Glomerular endothelial cell (primary cell): ENCODE results near the gene METTL25B. TPM values are rescaled to one million over a fixed set of nuclear protein-coding genes. Genes with fewer than 3 reads are reported as not detected.

Experiments
- DNase-seq: peaks from one replicate; pipeline ENCODE4 v3.0.0-alpha.2; 2011; ENCODE audit warnings: low read depth, low spot score; ENCODE audit errors: extremely low read depth
- total RNA-seq: library from RNA; depleted of rRNA; stranded (reverse); fragments of >200 nt; gene quantifications from 2 replicates; pipeline ENCODE4 v1.2.3, GENCODE V29; 2015

Gene METTL25B
- total RNA-seq, 1 donor from 2014 or later, result 9.5 TPM

DNA sequence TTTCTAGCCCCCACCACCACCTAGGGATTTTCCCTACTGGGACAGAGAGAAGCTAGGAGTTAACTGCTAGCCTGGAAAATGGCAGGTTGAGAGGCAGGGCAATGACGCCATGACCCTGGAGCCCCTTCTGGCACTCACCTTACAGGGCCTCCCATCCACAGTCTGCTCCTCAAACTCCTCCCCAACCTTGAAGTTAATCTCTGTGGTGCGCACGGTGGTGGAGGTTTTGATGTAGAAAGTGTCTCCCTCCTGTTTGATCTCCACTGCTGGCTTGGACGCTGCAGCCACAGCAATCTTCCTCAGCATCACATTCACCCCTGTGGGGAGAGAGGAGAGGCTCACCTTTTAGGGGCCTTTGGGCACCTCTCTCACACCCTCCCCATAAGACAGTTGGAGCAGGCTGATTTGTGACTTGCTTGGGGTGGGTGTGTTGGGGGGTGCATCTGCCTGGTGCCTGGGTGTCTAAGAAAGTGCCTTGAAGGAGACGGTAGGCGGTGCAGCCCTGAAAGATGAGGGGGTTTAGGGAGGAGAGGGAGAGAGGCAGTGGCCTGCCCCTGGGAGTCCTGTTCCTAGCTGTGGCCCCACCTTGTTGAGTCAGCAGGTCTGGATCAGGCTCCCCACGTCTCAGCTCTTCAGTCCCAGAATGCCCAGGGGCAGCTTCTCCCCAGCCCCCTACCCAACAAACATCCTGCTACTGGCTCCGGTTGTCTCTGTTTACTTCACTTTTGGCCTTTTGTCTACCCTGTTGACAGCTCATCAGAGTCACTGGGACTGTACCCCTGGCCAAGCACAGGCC lies 27.3 kb upstream of the METTL25B start:
- DNase-seq, result no peak

DNA sequence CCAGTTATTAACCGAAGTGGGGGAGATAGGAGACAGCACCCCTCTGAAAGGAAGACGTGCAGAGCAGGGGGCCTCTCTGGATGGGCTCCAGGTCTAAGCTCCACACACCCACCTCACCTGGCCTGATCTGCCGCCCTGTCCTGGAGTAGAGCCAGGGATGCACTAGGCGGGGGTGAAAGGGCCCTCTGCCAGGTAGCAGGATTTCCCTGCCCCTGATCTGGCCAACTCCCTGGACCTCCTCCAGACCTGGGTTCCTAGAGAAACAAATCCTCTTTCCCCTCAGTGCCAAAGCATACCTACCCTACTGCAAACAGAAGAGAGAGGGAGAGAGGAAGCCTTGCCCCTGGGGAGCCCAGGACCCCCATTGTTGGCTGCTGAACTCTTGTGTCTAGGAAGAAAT lies 24.9 kb upstream of the METTL25B start:
- DNase-seq, result no peak

DNA sequence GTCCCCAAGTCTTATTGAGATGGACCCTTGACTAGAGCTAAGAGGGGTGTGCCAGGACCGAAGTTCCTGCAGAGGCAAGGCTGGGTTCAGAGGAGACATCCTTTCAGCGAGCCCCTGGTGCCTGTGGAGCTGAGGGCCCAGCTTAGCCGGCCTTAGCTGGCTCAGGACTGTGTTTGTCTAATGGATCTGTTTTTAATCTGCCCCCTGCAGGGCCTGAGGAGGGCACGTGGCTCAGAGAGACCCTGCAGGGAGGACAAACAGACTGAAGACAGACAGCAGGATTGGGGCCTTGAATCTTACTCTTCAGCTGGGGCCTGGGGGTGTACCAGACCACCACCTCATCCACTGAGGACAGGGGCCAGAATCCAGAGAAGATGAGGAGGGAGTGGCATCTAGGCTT lies 24.5 kb upstream of the METTL25B start:
- no peak for DNase-seq

DNA sequence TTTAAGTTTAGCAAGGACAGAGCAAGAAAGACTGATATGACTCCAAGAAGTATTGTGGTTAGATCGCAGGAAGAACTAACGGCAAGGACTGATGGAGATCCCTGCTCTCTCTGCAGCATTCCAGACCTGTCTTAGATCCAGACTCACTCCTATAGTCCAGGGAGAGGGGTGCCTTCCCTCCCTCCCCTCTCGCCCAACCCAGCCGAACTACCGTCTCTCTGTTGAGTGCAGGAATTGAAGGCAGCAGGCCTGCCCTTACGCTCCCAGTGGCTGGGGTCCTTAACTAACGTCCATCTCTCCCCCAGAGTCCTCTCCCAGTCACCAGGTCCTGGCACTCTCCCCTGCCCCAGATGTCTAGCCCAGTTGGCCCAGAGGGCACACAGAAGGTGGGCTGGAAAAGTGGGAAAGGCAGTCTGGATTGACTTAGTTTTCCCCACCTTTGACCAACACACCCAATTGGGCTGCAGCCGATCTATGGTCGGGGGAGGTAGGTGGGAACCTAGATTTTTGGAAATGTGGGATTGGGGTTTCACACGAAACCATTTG lies 24.0 kb upstream of the METTL25B start:
- no peak for DNase-seq

DNA sequence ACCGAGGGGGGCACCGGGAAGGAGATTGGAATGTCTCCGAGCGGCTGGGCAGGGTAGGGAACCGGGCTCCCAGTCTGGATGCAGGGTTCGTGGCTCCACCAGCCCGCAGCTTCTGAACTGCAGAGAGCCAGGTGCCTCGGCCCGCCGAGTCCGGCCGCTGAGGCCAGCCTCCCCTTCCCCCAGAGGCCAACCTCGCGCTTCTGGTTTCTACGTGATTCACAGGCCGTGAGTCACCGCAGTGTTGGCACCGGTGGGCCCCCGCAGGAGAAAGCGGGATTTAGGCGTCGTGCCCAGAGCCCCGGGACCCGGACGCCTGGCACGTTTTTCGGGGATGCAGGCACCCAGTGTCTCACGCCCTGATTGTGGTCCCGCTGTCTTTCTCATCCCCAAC lies 23.3 kb upstream of the METTL25B start:
- no peak for DNase-seq

DNA sequence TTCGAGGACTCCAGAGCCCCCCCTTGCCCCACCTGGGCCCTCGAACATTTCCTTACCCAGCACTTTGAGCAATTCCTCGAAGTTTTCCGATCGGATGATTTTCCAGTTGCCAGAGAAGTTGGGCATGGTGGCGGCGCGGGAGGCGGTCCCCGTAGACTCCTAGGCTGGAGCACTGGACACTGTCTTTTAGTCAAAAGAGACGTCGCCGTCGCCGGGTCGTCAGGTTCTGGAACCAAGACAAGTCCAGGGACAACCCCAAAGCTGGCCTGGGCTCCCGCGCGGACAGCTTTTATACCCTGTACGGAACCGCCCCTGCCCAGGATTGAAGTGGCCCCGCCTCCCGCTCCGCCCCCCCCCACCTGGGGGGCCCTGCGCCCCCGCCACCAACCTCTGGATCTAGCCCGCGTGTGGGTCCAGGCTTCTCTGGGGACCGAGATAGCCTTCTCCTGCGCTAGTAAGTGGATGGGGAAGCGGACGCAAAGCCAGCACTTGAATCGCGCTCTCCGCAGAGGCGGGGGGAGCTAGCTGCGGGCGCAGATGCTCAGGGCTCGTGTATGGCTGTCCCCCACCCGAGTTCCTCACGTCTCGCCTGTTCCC lies 22.9 kb upstream of the METTL25B start, which contains the start of gene CRABP2:
Gene CRABP2, minus strand, starts transcription at position 263 of the 597 bp plus-strand sequence. Its CDS starts 137 bp downstream, at position 126.
- DNase-seq, result no peak

DNA sequence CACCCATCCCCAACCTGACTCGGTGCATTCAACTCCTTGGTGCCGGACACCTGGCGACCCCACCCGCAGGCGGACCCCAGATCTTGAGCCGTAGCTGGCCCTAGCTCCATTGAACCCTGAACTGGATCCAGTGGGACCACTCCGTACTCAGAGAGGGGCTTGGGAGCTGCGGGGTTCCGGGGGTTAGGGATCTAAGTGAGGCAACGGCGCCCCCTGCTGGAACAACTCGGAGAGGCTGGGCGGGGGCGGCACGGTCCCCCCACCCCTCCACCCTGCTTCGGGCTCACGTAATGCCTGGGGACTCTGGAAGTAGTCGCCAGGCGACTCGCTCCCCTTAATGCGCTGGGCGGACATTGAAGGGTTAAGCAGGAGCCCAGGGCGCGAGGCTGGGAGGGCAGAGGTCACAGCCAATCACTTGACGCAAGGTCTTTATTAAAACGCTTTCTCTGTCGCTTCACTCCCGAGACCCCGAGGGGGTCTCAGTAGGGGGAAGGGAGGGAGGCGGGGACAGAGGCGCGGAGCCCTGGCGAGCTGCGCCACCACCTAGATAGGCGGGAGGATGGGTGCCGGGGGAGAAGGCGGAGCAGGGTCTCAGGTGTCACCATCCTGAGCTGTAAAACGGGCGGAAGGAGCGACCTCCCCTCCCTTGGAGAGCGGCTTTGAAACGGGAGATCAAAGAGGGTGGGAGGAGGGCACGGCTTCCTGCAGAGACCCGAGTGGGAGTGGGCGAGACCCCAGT lies 22.2 kb upstream of the METTL25B start:
- DNase-seq, result no peak

DNA sequence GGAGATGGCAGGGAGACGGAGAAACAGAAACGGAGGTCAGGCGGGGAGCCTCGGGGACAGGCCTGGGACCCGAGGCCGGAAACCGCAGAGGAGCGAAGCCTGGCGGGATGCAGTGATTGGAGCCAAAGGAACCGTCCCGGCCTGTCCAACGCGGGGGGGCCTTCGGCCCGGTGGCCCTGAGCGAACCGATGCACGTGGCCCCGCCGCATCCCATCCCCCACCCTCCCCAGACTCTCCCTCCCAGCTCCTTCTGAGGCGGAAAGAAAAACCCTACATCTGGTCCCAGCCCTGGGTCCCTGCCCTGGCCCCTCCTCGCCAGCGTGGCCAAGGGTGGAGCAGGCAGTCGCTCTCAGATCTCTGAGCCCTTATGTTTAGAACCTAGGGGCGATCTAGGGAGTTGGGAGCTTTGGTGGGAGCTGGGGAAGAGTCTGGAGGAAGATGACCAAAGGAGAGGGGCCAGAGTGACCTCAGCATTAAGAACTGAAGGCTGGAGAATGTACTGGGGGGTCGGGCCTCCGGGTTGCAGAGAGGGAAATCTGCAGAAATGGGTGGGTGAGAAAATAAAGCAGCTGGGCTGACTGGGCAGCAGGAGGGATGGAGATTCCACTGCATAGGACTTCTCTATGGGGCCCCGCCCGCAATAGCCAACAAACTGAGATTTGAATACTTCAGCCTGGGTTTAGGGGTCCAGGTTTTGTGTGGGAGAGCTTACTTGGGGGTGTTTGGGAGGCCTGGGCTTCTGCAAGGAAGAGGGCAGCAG lies 21.4 kb upstream of the METTL25B start:
- DNase-seq, result no peak

DNA sequence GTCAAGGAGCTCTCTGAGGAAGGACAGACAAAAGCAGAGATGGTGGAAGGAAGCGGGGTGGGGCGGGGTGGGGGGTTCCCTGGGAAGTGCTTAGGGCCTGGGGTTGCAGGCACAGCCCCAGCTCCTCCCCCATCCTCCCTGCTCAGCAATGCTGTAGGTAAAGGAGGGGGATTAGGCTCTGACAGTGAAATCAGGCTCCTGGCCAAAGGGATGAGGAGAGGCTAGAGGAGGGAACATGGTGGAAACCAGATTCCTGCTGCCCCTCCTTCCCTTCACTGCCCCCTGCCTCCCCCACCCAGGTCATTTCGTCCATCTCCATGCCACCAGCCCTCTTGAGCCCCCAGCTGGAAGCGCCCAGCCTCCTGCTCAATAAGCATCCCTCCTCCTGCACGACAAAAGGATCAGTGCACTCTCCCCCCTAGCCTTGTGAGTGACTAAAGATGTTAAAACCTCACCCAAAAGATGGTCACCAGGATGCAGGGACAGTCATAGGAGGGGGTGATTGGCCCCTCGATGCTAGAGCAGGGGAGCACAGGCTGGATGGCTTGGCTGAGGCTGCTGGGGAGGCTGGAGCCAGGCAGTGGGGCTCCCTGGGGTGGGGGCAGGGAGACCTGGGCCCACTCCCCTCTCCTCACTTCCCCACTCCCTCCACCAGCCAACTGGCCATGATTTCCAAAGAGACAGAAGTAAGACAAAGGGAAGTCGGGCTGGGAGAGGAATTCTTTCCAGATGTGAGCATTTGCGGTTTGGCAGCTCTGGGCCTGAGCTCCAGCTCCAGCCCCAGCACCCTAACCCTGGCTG lies 20.7 kb upstream of the METTL25B start:
- DNase-seq, result no peak

DNA sequence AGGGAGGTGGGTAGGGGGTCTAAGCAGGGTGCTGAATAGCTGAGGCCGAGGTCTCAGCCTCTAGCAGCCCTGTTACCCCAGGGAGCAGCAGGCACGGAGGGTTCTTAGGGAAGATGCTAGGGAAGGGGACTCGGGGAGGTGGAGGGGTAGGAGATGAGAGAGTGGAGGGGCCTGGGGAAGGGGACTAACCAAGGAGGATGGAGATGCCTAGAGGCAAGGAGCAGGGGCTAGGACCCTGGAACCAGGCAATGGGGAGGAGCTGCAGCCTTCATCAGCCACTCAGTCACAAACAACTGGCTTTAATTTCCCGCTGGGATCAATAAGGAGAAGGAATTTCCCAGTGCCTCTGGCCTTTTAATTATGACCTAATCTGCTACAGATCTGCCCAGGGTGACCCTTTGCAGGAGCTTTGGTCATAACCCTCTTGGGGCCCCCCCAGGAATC lies 20.0 kb upstream of the METTL25B start:
- no peak for DNase-seq

GRCh38 chr1:156709031-156709430 lies 19.2 kb upstream of the METTL25B start:
- DNase-seq, result no peak

- no peak for DNase-seq
Observed at GRCh38 chr1:156709757-156710489, 18.3 kb upstream of the METTL25B start.

DNA sequence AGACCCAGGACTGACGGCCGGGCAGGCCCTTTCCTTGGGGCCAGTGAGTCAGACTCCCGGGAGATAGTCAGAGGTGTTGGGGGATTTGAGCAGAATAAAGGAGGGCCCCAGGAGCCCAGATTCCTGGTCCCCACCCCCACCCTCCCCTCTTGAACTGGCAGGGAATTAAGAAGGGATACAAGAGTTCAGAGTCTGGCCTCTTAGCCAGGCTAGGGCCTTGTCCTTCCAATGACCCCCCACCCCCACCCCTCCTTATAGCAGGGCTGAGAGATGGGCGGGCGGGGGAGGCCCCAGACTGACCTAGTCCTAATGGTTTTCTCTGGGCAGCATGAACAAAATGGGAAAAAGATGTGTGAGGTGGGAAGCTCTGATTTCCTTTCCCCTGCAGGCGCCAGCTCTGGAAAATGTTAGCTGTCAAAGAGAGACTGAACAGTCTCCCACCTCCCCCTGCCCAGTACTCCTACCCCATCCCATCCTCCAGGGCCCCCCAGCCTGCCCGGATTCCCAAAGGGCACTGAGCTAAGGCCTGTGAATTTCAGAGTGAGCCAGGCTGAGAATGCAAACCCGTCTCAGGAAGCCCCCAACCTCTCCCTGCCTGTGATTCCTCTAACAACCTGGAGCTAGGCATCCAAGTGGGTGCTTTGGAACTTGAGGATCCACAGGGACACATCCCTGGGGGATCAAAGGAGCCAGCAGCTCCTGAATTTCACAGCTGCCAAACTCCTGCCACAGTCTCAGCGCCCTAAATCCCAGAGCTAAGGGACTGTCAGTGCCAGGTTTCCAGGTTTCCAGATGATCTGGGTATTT lies 17.1 kb upstream of the METTL25B start:
- no peak for DNase-seq

DNA sequence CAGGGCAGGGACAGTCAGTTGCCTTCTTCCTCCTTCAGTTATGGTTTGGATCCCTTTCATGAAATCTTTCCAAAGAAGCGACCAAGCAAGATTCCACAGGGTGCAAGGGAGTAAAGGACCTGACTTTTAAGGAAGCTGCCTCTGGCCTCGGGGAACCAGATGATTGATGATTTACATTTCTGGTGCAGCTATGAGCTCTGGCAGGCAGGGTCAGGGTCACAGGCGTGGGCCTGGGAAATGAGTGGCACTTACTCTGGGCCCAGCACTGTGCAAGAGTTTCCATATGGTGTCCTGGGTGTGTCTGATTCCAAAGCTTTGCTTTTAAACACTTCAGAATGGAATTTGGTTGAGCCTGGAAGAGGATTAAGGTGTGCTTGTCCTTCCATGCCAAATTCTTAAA lies 15.6 kb upstream of the METTL25B start:
- DNase-seq, result no peak

- no peak for DNase-seq
Observed at GRCh38 chr1:156714830-156715229, 13.4 kb upstream of the METTL25B start.

- DNase-seq, result no peak
Observed at GRCh38 chr1:156717351-156717750, 10.9 kb upstream of the METTL25B start.

GRCh38 chr1:156721131-156721530 lies 7.1 kb upstream of the METTL25B start:
- no peak for DNase-seq

- no peak for DNase-seq
Observed at GRCh38 chr1:156721535-156721934, 6.7 kb upstream of the METTL25B start.
